ENCODE measurements around the gene TEX26. TPM values are rescaled to one million over a fixed set of nuclear protein-coding genes. Genes with fewer than 3 reads are reported as not detected.

The TEX26 gene
- polyA plus RNA-seq, 3 donors = not detected

DNA sequence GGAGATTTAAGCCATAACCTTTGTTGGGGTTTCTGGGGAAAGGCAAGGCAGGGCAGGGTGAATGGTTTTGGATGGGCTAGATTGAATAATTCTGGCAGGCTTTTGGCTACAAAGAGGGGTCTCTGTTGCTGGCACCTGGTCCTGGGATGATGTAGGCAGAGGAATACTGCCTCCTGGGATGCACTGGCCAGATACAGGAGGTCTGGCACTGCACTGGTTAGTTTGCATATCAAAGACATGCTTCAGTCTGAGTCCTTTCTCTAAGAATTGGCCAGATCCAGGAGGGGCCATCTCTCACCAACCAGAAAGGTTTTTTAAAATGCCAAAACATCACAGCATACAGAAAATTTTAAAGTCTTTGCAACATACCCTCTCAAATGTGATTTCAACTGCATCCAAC, 34.4 kb upstream of the TEX26 start:
- no peak overlapping the region for H3K4me2 ChIP-seq (replicated peaks; ENCODE audit: extremely low read depth, low read length, poor library complexity, severe bottlenecking)
- no peaks in the 10 kb centered on the region for H3K79me2 ChIP-seq (ENCODE audit: insufficient read depth, low read length)
- no peaks in the 10 kb centered on the region for H3K9me3 ChIP-seq (replicated peaks in 1 of 2; ENCODE audit: control insufficient read depth in 1 of 2, insufficient read depth in 1 of 2, low read length in 2 of 2)
- H3K27ac ChIP-seq (ENCODE audit: low read depth in 1 of 2, low read length in 2 of 2) = no peak overlapping the region
- Mint-ChIP-seq H3K4me3 (no peak overlapping the region), H3K9me3 (peaks cover 0 to 5% (median 0%) of the 10 kb centered on the region in 7 donors), H3K36me3 (no peaks in the 10 kb centered on the region), H3K27ac (no peak overlapping the region), H3K27me3 (ENCODE audit: low read depth in 3 of 3) (peaks cover 11 to 14% (median 12%) of the 10 kb centered on the region in 3 donors), H3K4me1 (no peaks in the 10 kb centered on the region)
- H3K36me3 ChIP-seq (replicated peaks in 1 of 2; ENCODE audit: control insufficient read depth in 1 of 2, insufficient read depth in 2 of 2, low read length in 2 of 2) = no peaks in the 10 kb centered on the region
- H4K20me1 ChIP-seq (ENCODE audit: insufficient read depth, low read length) = no peaks in the 10 kb centered on the region
- H3K9ac ChIP-seq (ENCODE audit: insufficient read depth, low read length, poor library complexity, severe bottlenecking) = no peak overlapping the region
- no peak for DNase-seq
- H3K4me1 ChIP-seq (ENCODE audit: control insufficient read depth in 1 of 2, insufficient read depth in 2 of 2, low read length in 2 of 2) = no peaks in the 10 kb centered on the region
- H3K27me3 ChIP-seq (ENCODE audit: control insufficient read depth in 2 of 2, insufficient read depth in 2 of 2, low read length in 2 of 2) = peaks cover 12 to 17% of the 10 kb centered on the region in 2 donors
- H2AFZ ChIP-seq (ENCODE audit: insufficient read depth, low read depth, low read length, poor library complexity, severe bottlenecking) = no peak overlapping the region
- TF ChIP-seq, protein P1, sequence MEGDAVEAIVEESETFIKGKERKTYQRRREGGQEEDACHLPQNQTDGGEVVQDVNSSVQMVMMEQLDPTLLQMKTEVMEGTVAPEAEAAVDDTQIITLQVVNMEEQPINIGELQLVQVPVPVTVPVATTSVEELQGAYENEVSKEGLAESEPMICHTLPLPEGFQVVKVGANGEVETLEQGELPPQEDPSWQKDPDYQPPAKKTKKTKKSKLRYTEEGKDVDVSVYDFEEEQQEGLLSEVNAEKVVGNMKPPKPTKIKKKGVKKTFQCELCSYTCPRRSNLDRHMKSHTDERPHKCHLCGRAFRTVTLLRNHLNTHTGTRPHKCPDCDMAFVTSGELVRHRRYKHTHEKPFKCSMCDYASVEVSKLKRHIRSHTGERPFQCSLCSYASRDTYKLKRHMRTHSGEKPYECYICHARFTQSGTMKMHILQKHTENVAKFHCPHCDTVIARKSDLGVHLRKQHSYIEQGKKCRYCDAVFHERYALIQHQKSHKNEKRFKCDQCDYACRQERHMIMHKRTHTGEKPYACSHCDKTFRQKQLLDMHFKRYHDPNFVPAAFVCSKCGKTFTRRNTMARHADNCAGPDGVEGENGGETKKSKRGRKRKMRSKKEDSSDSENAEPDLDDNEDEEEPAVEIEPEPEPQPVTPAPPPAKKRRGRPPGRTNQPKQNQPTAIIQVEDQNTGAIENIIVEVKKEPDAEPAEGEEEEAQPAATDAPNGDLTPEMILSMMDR (IDR thresholded peaks at IDR 0.05) = no peak
- H3K4me3 ChIP-seq (replicated peaks in 1 of 3; ENCODE audit: low read depth in 2 of 3, low read length in 3 of 3) = no peak overlapping the region
- intact Hi-C loops (cut with micrococcal nuclease) = no loop called here

DNA sequence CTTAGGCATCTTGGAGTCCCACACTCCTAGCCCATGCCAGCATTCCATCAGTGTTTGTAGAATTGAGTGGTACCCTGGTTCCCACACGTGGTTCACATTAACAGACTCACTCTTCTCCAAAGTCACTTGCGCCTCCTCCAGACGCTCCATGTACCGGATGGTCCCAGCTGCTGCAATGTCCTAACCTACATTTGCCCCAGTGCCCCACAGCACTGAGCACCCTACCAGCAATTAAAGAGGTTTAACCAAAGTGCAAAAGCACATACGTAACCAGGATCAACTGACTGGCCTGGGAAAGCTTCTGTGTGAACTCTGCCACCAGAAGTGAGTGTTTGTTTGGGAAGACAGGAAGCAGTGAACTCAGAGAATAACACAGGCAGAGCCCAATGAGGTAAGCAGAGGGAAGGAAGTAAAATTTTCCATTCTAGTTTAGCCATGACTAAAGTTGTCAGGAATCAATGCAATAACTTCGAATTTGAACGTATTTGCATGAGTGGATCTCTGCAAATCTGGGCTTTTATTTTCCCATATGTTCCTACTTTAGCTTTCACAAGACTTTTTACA, 33.7 kb upstream of the TEX26 start:
- TF ChIP-seq, protein P1 (IDR thresholded peaks at IDR 0.05) = no peak
- Histone ChIP-seq H3K4me2 (replicated peaks; ENCODE audit: extremely low read depth, low read length, poor library complexity, severe bottlenecking) (no peak overlapping the region), H3K4me3 (replicated peaks in 1 of 3; ENCODE audit: low read depth in 2 of 3, low read length in 3 of 3) (no peak overlapping the region), H3K79me2 (ENCODE audit: insufficient read depth, low read length) (no peaks in the 10 kb centered on the region), H3K27me3 (ENCODE audit: control insufficient read depth in 2 of 2, insufficient read depth in 2 of 2, low read length in 2 of 2) (peaks cover 15 to 23% of the 10 kb centered on the region in 2 donors), H3K9me3 (replicated peaks in 1 of 2; ENCODE audit: control insufficient read depth in 1 of 2, insufficient read depth in 1 of 2, low read length in 2 of 2) (no peaks in the 10 kb centered on the region), H3K9ac (ENCODE audit: insufficient read depth, low read length, poor library complexity, severe bottlenecking) (no peak overlapping the region), H4K20me1 (ENCODE audit: insufficient read depth, low read length) (no peaks in the 10 kb centered on the region), H2AFZ (ENCODE audit: insufficient read depth, low read depth, low read length, poor library complexity, severe bottlenecking) (no peak overlapping the region), H3K27ac (ENCODE audit: low read depth in 1 of 2, low read length in 2 of 2) (no peak overlapping the region), H3K4me1 (ENCODE audit: control insufficient read depth in 1 of 2, insufficient read depth in 2 of 2, low read length in 2 of 2) (no peaks in the 10 kb centered on the region), H3K36me3 (replicated peaks in 1 of 2; ENCODE audit: control insufficient read depth in 1 of 2, insufficient read depth in 2 of 2, low read length in 2 of 2) (no peaks in the 10 kb centered on the region)
- WGBS (ENCODE audit: insufficient coverage) = 90% methylated on average over 4 of the region's 7 CpGs
- peaks cover 15 to 17% (median 16%) of the 10 kb centered on the region in 3 donors for H3K27me3 Mint-ChIP-seq (ENCODE audit: low read depth in 3 of 3)
- H3K4me3 Mint-ChIP-seq = no peak overlapping the region
- H3K9me3 Mint-ChIP-seq = peaks cover 0 to 5% (median 0%) of the 10 kb centered on the region in 7 donors
- no peak for DNase-seq
- intact Hi-C loops (cut with micrococcal nuclease) = no loop called here
- no peaks in the 10 kb centered on the region for H3K4me1 Mint-ChIP-seq
- H3K36me3 Mint-ChIP-seq = no peaks in the 10 kb centered on the region
- peak overlapping the region in 1 of 7 donors; percentile 19 for H3K27ac Mint-ChIP-seq

All from CD14-positive monocyte (primary cell).